Fibroblast of lung (primary cell): ENCODE data around the gene NAA80. TPM values are rescaled to one million over a fixed set of nuclear protein-coding genes. Genes with fewer than 3 reads are reported as not detected.
A peak's percentile ranks its signal among the peaks of the same experiment; 100 is the strongest.

ENCODE experiments used
- DNase-seq, 2 donors: peaks; one replicate each; pipeline versions ENCODE4 v3.0.0 to v3.0.0-alpha.2; 2010; ENCODE audit warnings: low read depth in 2 of 2
- H2AFZ ChIP-seq: 2 replicates; pipeline ENCODE4 v1.5.1; 2012; ENCODE audit warnings: low read length, control low read depth, inconsistent platforms
- H3K27ac ChIP-seq: 2 replicates; pipeline ENCODE4 v1.5.1; 2011; ENCODE audit warnings: low read length, control low read depth; ENCODE audit not compliant: insufficient read depth
- H3K27me3 ChIP-seq: 2 replicates; pipeline ENCODE4 v1.5.1; 2011; ENCODE audit warnings: mild to moderate bottlenecking, low read length; ENCODE audit not compliant: control insufficient read depth, insufficient read depth
- H3K36me3 ChIP-seq: 2 replicates; pipeline ENCODE4 v1.5.1; 2011; ENCODE audit warnings: low read length; ENCODE audit not compliant: control insufficient read depth, insufficient read depth
- H3K4me1 ChIP-seq: 2 replicates; pipeline ENCODE4 v1.5.1; 2011; ENCODE audit warnings: low read length; ENCODE audit not compliant: control insufficient read depth, insufficient read depth; ENCODE audit errors: extremely low read depth
- H3K4me2 ChIP-seq: 2 replicates; pipeline ENCODE4 v1.5.1; 2011; ENCODE audit warnings: low read length, control low read depth; ENCODE audit not compliant: insufficient read depth; ENCODE audit errors: extremely low read depth
- H3K4me3 ChIP-seq, 4 experiments: fragments of 200-600 bp in 1 of 4; sonication (generic) in 1 of 4; replicated peaks in 1 of 4; 2 replicates each; pipeline ENCODE4 v1.5.1; 2011 to 2016; ENCODE audit warnings: low read length in 4 of 4, low read depth in 3 of 4, mild to moderate bottlenecking in 3 of 4, control low read depth in 2 of 4, inconsistent platforms in 1 of 4, mixed read lengths in 1 of 4; ENCODE audit not compliant: insufficient read depth in 1 of 4; ENCODE audit errors: control extremely low read depth in 1 of 4
- H3K79me2 ChIP-seq: 2 replicates; pipeline ENCODE4 v1.5.1; 2012; ENCODE audit warnings: mild to moderate bottlenecking, low read length, inconsistent platforms; ENCODE audit not compliant: control insufficient read depth, insufficient read depth
- H3K9ac ChIP-seq: 2 replicates; pipeline ENCODE4 v1.5.1; 2011; ENCODE audit warnings: mild to moderate bottlenecking, low read length, control low read depth; ENCODE audit not compliant: insufficient read depth
- H3K9me3 ChIP-seq: 2 replicates; pipeline ENCODE4 v1.5.1; 2012; ENCODE audit warnings: low read depth, low read length; ENCODE audit not compliant: control insufficient read depth, insufficient read depth
- H4K20me1 ChIP-seq: 2 replicates; pipeline ENCODE4 v1.5.1; 2011; ENCODE audit warnings: low read length; ENCODE audit not compliant: control insufficient read depth, insufficient read depth; ENCODE audit errors: extremely low read depth
- EZH2 ChIP-seq: IDR thresholded peaks from 2 replicates; pipeline ENCODE4 v1.5.1; 2012; ENCODE audit warnings: low read length, control low read depth, mild to moderate bottlenecking; ENCODE audit errors: missing control alignments
- polyA plus RNA-seq, 2 donors: library from polyadenylated mRNA; depleted of rRNA in 1 of 2; stranded (reverse) in 1 of 2; unstranded in 1 of 2; fragments of >200 nt; gene quantifications; 2 replicates each; pipeline ENCODE4 v1.2.1, GENCODE V29; 2011 to 2012; ENCODE audit warnings: missing spikeins in 1 of 2
- total RNA-seq: library from RNA; depleted of rRNA; stranded (reverse); fragments of >200 nt; gene quantifications from 2 replicates; pipeline ENCODE4 v1.2.1, GENCODE V29; 2014
- TF ChIP-seq, protein P1 (sequence below), 2 donors: IDR thresholded peaks in 1 of 2; conservative IDR thresholded peaks in 1 of 2; 1 replicate in 1 of 2; 2 replicates in 1 of 2; pipeline ENCODE4 v1.5.1; 2011 to 2012; ENCODE audit warnings: low read length in 2 of 2, control low read depth in 1 of 2, inconsistent platforms in 1 of 2, low read depth in 1 of 2, mild to moderate bottlenecking in 1 of 2

Gene NAA80
- total and polyA plus RNA-seq, 2 donors (not counting 1 experiment from before 2014, with no cell fraction given), result 3.1 to 3.8 TPM

DNA sequence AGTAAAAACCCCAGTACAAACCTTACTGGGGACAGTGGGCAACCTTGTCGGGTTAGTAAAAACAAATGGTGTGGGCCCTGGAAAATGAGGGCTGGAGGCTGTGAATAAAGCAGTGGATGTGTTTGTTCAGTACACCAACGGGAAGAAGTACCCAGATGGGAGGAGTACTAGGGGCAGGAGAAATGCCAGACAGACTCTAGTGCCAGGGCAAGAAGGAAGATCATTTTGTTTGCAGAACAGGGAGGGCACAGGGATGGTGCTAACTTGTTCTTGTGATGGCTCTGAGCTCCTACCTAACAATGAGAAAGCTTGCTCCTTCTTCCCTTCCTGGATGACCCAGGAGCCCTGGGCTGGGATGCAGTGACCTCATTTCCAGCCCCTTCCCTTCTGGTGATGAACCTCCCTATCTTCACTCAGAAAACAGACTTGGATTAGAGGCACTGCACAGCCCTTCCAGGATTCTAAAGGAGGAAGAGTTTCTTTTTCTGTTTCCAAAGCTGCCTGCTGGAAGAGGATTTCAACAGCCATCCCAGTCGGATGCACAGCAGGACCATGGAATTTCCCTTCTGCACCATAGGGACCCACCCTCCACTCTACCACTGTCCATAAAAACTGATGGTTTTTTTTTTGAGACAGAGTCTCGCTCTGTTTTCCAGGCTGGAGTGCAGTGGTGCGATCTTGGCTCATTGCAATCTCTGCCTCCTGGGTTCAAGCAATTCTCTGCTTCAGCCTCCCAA lies 35.3 kb upstream of the NAA80 start:
- Histone ChIP-seq H3K4me2 (peak overlapping the region; percentile 64), H3K4me1 (peaks cover 18% of the 10 kb centered on the region), H3K4me3 (peak overlapping the region in 1 of 4 experiments; percentile 1), H3K36me3 (peaks cover 22% of the 10 kb centered on the region), H3K79me2 (peaks cover 75% of the 10 kb centered on the region), H2AFZ (no peak overlapping the region), H3K27ac (peak overlapping the region; percentile 97), H3K27me3 (no peaks in the 10 kb centered on the region), H4K20me1 (no peaks in the 10 kb centered on the region), H3K9me3 (no peaks in the 10 kb centered on the region), H3K9ac (peak overlapping the region; percentile 51)
- no peak for DNase-seq
- no peak for TF ChIP-seq EZH2
- TF ChIP-seq, protein P1, sequence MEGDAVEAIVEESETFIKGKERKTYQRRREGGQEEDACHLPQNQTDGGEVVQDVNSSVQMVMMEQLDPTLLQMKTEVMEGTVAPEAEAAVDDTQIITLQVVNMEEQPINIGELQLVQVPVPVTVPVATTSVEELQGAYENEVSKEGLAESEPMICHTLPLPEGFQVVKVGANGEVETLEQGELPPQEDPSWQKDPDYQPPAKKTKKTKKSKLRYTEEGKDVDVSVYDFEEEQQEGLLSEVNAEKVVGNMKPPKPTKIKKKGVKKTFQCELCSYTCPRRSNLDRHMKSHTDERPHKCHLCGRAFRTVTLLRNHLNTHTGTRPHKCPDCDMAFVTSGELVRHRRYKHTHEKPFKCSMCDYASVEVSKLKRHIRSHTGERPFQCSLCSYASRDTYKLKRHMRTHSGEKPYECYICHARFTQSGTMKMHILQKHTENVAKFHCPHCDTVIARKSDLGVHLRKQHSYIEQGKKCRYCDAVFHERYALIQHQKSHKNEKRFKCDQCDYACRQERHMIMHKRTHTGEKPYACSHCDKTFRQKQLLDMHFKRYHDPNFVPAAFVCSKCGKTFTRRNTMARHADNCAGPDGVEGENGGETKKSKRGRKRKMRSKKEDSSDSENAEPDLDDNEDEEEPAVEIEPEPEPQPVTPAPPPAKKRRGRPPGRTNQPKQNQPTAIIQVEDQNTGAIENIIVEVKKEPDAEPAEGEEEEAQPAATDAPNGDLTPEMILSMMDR (conservative IDR thresholded peaks at IDR 0.05 in 1 of 2, IDR thresholded peaks at IDR 0.05 in 1 of 2; ENCODE audit: low read depth in 1 of 2, low read length in 2 of 2), result no peak

DNA sequence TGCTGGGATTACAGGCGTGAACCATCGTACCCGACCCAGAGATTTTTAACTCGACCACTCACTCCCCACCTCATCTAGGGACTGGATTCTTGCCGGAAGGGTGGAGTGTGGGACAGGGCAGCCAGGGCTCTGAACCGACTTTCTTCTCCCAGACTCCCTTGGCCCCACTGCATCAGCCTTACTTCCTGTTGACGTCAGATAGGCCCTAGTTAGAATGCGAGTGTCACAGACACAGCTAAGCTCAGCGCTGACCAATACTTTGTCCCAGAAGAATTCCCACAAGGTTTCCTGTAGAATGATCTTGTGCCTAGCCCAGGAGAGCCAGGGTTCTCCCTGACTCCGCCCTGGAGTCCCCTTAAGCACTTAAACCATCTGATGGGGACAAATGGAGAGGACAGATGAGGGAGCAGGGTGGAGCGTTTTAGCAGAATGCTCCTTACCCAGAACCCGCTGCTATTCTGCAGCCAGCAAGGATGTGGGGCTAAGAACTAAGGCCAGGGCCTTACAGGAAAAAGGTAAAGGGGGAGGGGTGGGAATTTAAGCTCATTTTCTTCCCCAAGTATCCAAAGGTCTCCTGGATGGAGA lies 34.6 kb upstream of the NAA80 start:
- no peaks in the 10 kb centered on the region for H3K9me3 ChIP-seq
- TF ChIP-seq, protein P1 (conservative IDR thresholded peaks at IDR 0.05 in 1 of 2, IDR thresholded peaks at IDR 0.05 in 1 of 2; ENCODE audit: low read depth in 1 of 2, low read length in 2 of 2), result no peak
- no peak for TF ChIP-seq EZH2
- H2AFZ ChIP-seq, result no peak overlapping the region
- peak overlapping the region in 1 of 4 experiments; percentile 1 for H3K4me3 ChIP-seq
- peaks cover 23% of the 10 kb centered on the region for H3K36me3 ChIP-seq
- peak overlapping the region; percentile 64 for H3K4me2 ChIP-seq
- H3K79me2 ChIP-seq, result peaks cover 73% of the 10 kb centered on the region
- no peaks in the 10 kb centered on the region for H4K20me1 ChIP-seq
- DNase-seq, result peak; percentile 44 to 68
- peaks cover 18% of the 10 kb centered on the region for H3K4me1 ChIP-seq
- H3K9ac ChIP-seq, result peak overlapping the region; percentile 51
- H3K27me3 ChIP-seq, result no peaks in the 10 kb centered on the region
- H3K27ac ChIP-seq, result peak overlapping the region; percentile 97

- H3K9me3 ChIP-seq, result no peaks in the 10 kb centered on the region
- no peak overlapping the region for H3K4me2 ChIP-seq
- no peak overlapping the region for H3K4me3 ChIP-seq
- H3K36me3 ChIP-seq, result peaks cover 23% of the 10 kb centered on the region
- DNase-seq, result no peak
- H3K4me1 ChIP-seq, result peaks cover 20% of the 10 kb centered on the region
- TF ChIP-seq, protein P1 (conservative IDR thresholded peaks at IDR 0.05 in 1 of 2, IDR thresholded peaks at IDR 0.05 in 1 of 2; ENCODE audit: low read depth in 1 of 2, low read length in 2 of 2), result no peak
- TF ChIP-seq EZH2, result no peak
- H3K27me3 ChIP-seq, result no peaks in the 10 kb centered on the region
- no peak overlapping the region for H3K9ac ChIP-seq
- no peak overlapping the region for H2AFZ ChIP-seq
- peaks cover 69% of the 10 kb centered on the region for H3K79me2 ChIP-seq
- no peaks in the 10 kb centered on the region for H4K20me1 ChIP-seq
- no peak overlapping the region for H3K27ac ChIP-seq
Observed at GRCh38 chr3:50331364-50331907, 32.2 kb upstream of the NAA80 start.
